ENCODE measurements around the gene EIF1B.

GRCh38 chr3:40317061-40317855 is 7.8 kb downstream of the EIF1B start:
- TF ChIP-seq POLR2A (IDR thresholded peaks at IDR 0.05; ENCODE audit: low read depth, low read length) (no peak), POLR2AphosphoS5 (IDR thresholded peaks at IDR 0.05; ENCODE audit: low read depth, low read length) (no peak), POU2F2 (IDR thresholded peaks at IDR 0.05; ENCODE audit: low read depth, low read length) (no peak), TAF1 (IDR thresholded peaks at IDR 0.05; ENCODE audit: low read depth, low read length) (no peak), SPI1 (IDR thresholded peaks at IDR 0.05; ENCODE audit: low read depth, low read length) (no peak), PAX5 (IDR thresholded peaks at IDR 0.05; ENCODE audit: insufficient read depth, low read length, severe bottlenecking) (no peak)

All from GM12891 (cell line).